ENCODE results near the gene CENPT.
"Not testable (repeated sequence)": the region's sequence is repeated elsewhere in the genome, so short reads cannot be mapped to it uniquely, and the experiment has no call there.

The CENPT gene

GRCh38 chr16:67846063-67846319 is 1.5 kb downstream of the CENPT start:
- DNase-seq (ENCODE audit: low spot score): no peak

- no peak for DNase-seq (ENCODE audit: low spot score)
Measured at GRCh38 chr16:67845291-67846062, 2.0 kb downstream of the CENPT start.

- peak; percentile 37 for DNase-seq (ENCODE audit: low spot score)
Measured at GRCh38 chr16:67844497-67844896, 3.0 kb downstream of the CENPT start.

- peak; percentile 15 for DNase-seq (ENCODE audit: low spot score)
Measured at GRCh38 chr16:67843343-67843765, 4.1 kb downstream of the CENPT start.

GRCh38 chr16:67842509-67843342 is 4.8 kb downstream of the CENPT start:
- DNase-seq (ENCODE audit: low spot score): peak; percentile 38

- DNase-seq (ENCODE audit: low spot score): peak; percentile 95
Measured at GRCh38 chr16:67841816-67842508, 5.5 kb downstream of the CENPT start, which contains the start of gene THAP11. TSS of gene THAP11 (plus strand) at chr16:67842320. CDS start at chr16:67842555, 235 bp downstream.

- DNase-seq (ENCODE audit: low spot score): no peak
Measured at GRCh38 chr16:67841198-67841815, 6.2 kb downstream of the CENPT start.

GRCh38 chr16:67837811-67838210 is 9.7 kb downstream of the CENPT start:
- DNase-seq (ENCODE audit: low spot score): no peak

GRCh38 chr16:67837190-67837589 is 10.3 kb downstream of the CENPT start:
- not testable (repeated sequence) for DNase-seq (ENCODE audit: low spot score)

- no peak for DNase-seq (ENCODE audit: low spot score)
Measured at GRCh38 chr16:67834242-67834614, 13.3 kb downstream of the CENPT start.

GRCh38 chr16:67833415-67834241 is 13.9 kb downstream of the CENPT start:
- peak; percentile 96 for DNase-seq (ENCODE audit: low spot score)

GRCh38 chr16:67833030-67833414 is 14.5 kb downstream of the CENPT start:
- DNase-seq (ENCODE audit: low spot score): peak; percentile 83

- no peak for DNase-seq (ENCODE audit: low spot score)
Measured at GRCh38 chr16:67828651-67829050, 18.8 kb downstream of the CENPT start.

GRCh38 chr16:67825906-67826305 is 21.6 kb downstream of the CENPT start:
- no peak for DNase-seq (ENCODE audit: low spot score)

GRCh38 chr16:67825119-67825518 is 22.4 kb downstream of the CENPT start:
- no peak for DNase-seq (ENCODE audit: low spot score)

- DNase-seq (ENCODE audit: low spot score): no peak
Measured at GRCh38 chr16:67822511-67822910, 25.0 kb downstream of the CENPT start.

GRCh38 chr16:67820608-67821259 is 26.8 kb downstream of the CENPT start:
- DNase-seq (ENCODE audit: low spot score): no peak

- no peak for DNase-seq (ENCODE audit: low spot score)
Measured at GRCh38 chr16:67814567-67814966, 32.9 kb downstream of the CENPT start.

- no peak for DNase-seq (ENCODE audit: low spot score)
Measured at GRCh38 chr16:67811899-67812298, 35.6 kb downstream of the CENPT start.

GRCh38 chr16:67807148-67807682 is 40.3 kb downstream of the CENPT start:
- no peak for DNase-seq (ENCODE audit: low spot score)

All from GM03348 (cell line).